ENCODE measurements around the gene MPZ.

MPZ gene

DNA sequence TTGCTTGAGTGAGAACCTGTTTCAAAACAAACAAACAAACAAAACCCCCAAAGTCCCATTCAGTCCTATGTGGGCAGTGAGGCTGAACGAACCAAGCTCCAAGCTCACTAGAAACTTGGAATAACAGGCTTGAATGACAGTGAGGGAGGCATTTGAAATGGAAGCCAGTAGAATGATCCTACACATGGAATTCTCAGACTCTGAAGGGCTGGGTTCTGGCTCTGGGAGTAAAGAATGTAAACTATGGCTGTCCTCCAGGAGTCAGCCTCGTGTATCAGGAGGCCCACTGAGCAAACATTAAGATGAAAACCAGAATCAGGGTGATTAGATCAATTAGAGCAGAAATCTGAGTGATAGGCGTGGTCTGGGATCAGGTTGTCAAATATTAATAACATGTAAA lies 36.4 kb downstream of the MPZ start:
- H3K9me3 ChIP-seq: no peaks in the 10 kb centered on the region
- no peak for DNase-seq
- H3K36me3 ChIP-seq: no peaks in the 10 kb centered on the region
- H3K4me1 ChIP-seq: no peaks in the 10 kb centered on the region
- peaks cover 4% of the 10 kb centered on the region; the same call in 1 of the 2 replicates for H3K27me3 ChIP-seq
- no peak overlapping the region for H3K4me3 ChIP-seq (ENCODE audit: low read depth, low read length)
- TF ChIP-seq, protein P1, sequence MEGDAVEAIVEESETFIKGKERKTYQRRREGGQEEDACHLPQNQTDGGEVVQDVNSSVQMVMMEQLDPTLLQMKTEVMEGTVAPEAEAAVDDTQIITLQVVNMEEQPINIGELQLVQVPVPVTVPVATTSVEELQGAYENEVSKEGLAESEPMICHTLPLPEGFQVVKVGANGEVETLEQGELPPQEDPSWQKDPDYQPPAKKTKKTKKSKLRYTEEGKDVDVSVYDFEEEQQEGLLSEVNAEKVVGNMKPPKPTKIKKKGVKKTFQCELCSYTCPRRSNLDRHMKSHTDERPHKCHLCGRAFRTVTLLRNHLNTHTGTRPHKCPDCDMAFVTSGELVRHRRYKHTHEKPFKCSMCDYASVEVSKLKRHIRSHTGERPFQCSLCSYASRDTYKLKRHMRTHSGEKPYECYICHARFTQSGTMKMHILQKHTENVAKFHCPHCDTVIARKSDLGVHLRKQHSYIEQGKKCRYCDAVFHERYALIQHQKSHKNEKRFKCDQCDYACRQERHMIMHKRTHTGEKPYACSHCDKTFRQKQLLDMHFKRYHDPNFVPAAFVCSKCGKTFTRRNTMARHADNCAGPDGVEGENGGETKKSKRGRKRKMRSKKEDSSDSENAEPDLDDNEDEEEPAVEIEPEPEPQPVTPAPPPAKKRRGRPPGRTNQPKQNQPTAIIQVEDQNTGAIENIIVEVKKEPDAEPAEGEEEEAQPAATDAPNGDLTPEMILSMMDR (IDR thresholded peaks at IDR 0.05; ENCODE audit: low read depth, low read length): no peak

DNA sequence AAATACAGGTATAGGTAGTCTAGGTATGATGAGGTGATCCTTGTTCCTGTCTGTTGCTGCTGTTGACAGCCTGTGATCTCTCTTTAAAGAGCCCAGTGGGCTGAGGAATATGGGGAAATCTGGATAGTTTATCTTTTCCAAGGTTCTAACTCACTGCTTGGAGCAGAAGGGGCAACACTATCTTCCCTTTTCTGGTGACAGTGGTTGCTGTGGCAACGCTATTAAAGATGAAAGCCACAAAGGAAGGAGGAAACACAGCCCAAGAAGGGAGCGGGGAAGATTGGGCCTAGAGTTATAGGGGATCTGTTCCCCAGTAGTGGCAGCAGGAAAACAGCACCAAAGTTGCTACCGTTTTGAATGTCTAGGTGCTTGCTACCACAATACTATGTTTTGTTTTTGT lies 42.4 kb downstream of the MPZ start:
- Histone ChIP-seq H3K4me3 (ENCODE audit: low read depth, low read length) (no peak overlapping the region), H3K4me1 (no peaks in the 10 kb centered on the region), H3K9me3 (no peaks in the 10 kb centered on the region), H3K36me3 (no peaks in the 10 kb centered on the region), H3K27me3 (0 out of 2 replicates have a peak, but pooled peaks cover 3% of the 10 kb centered on the region)
- DNase-seq: no peak
- TF ChIP-seq, protein P1 (IDR thresholded peaks at IDR 0.05; ENCODE audit: low read depth, low read length): no peak

DNA sequence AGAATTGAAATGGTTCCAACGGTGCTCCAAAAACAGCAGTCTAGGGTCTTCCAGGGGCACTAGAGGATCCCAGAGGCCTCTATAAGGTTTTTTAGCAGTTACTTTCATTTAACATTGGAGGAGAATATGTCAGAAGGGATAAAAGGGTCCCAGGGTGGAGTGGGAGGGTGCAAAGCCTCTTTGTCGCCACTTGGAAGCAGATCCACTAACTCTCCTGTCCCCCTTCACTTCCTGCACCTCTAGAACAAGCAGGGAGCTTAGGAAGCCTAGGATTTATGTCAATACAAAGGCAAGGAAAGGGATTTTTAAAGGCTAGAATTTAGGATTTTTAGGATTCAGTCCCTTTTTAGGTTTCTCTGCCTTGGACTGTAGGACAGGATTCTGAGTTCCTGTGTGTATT lies 42.9 kb downstream of the MPZ start:
- Histone ChIP-seq H3K36me3 (no peaks in the 10 kb centered on the region), H3K4me3 (ENCODE audit: low read depth, low read length) (no peak overlapping the region), H3K4me1 (no peaks in the 10 kb centered on the region), H3K9me3 (no peaks in the 10 kb centered on the region), H3K27me3 (peaks cover 4% of the 10 kb centered on the region)
- TF ChIP-seq, protein P1 (IDR thresholded peaks at IDR 0.05; ENCODE audit: low read depth, low read length): no peak
- DNase-seq: no peak

DNA sequence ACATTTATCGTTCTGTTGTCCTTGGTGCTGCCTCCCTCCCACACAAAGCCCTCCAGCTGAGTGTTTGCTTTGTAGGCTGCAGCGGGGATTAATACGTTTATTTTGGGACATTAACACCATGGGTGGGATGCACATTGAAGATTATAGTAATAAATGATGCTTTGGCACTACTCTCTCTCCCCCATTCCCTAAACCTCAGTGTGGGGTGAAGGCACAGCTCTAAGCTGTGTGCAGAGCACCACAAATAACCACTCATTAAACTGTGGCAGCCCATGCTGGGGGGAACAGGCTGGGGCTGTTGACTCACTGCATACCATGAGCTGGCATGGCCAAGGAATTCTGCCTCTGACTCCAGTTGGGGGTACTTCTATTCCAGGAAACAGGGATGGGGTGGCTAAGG lies 43.6 kb downstream of the MPZ start:
- DNase-seq: no peak

DNA sequence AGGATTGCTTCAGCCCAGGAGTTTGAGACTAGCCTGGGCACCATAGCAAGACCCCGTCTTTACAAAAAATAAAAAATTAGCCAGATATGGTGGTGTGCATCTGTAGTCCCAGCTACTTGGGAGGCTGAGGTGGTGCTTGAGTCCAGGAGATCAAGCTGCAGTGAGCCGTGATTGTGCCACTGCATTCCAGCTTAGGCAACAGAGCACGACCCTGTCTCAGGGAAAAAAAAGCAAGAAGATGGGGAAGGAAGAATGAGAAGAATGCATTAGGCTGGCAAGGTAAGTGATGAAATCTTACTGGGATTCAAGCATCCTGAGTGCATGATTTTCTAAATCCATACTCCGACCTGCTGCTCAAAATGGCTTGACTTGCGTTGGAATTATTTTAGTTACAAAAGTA lies 44.5 kb downstream of the MPZ start:
- no peaks in the 10 kb centered on the region for H3K36me3 ChIP-seq
- H3K27me3 ChIP-seq: peaks cover 19% of the 10 kb centered on the region
- no peaks in the 10 kb centered on the region for H3K4me1 ChIP-seq
- no peak overlapping the region for H3K4me3 ChIP-seq (ENCODE audit: low read depth, low read length)
- TF ChIP-seq, protein P1 (IDR thresholded peaks at IDR 0.05; ENCODE audit: low read depth, low read length): no peak
- no peaks in the 10 kb centered on the region for H3K9me3 ChIP-seq
- DNase-seq: no peak

More for the DNA sequence above, 43.6 kb downstream of the MPZ start:
- TF ChIP-seq, protein P1 (IDR thresholded peaks at IDR 0.05; ENCODE audit: low read depth, low read length): no peak
- H3K36me3 ChIP-seq: no peaks in the 10 kb centered on the region
- H3K4me1 ChIP-seq: no peaks in the 10 kb centered on the region
- H3K4me3 ChIP-seq (ENCODE audit: low read depth, low read length): no peak overlapping the region
- H3K9me3 ChIP-seq: no peaks in the 10 kb centered on the region
- H3K27me3 ChIP-seq: peaks cover 10% of the 10 kb centered on the region

DNA sequence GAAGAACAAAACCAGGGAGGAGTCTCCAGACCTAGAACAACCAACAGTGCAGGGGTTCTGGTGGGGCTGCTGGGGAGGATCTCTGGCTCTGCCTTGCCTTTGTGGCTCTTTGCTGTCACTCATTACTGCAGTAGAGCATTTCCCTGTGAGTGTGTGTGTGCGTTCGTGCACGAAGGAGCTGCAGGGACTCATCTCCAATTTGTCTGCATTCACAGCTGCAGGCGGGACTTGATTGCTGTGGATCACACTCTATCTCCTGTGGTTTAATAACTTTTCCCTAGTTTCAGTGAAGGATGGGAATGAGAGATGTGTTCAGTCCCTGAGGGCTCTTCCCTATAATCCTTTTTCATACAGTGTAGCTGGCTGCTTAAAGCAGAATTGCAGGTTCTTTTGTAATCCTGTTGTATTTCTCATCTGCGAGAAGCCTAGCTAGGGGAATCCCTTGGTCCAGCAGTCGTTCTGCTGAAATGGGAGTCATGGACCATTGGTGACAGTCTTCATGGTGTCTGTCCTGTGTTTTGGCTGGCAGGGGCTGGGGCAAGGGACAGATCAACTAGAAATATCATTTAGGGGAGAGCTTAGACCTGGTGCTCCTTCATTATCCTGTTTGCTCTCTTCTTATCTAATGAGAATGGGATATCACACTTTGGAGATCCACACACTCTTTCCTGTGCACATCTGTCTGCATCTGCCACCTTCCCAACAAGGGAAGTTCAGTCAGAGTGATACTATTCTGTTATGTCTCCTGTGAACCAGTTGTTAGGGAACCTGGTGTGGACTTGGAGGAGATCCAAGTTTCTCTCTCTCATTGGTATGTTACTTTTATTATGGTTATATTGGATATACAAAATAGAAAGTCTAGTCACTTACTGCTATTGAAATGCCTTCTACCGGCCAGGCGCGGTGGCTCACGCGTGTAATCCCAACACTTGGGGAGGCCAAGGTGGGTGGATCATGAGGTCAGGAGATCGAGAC lies 48.2 kb downstream of the MPZ start:
- no peak for DNase-seq
- TF ChIP-seq, protein P1 (IDR thresholded peaks at IDR 0.05; ENCODE audit: low read depth, low read length): no peak
- Histone ChIP-seq H3K27me3 (peaks cover 42% of the 10 kb centered on the region), H3K4me3 (ENCODE audit: low read depth, low read length) (no peak overlapping the region), H3K36me3 (no peaks in the 10 kb centered on the region), H3K4me1 (no peaks in the 10 kb centered on the region), H3K9me3 (peaks cover 9% of the 10 kb centered on the region)

Measured in BE2C (cell line).